Panc1 (cell line): ENCODE measurements around the gene TLE7.

Experiments
- POLR2AphosphoS5 ChIP-seq: IDR thresholded peaks from 2 replicates; pipeline ENCODE4 v1.6.1; 2012; ENCODE audit warnings: mild to moderate bottlenecking, low read depth, low read length, moderate library complexity
- REST ChIP-seq, 2 experiments: IDR thresholded peaks; 2 replicates each; pipeline ENCODE4 v1.6.1; 2011 to 2012; ENCODE audit warnings: low read depth in 2 of 2, control low read depth in 1 of 2, low read length in 1 of 2, mild to moderate bottlenecking in 1 of 2, moderate library complexity in 1 of 2; ENCODE audit not compliant: insufficient read depth in 1 of 2
- SIN3A ChIP-seq: IDR thresholded peaks from 2 replicates; pipeline ENCODE4 v1.6.1; 2012; ENCODE audit warnings: low read depth, mild to moderate bottlenecking, low read length, moderate library complexity, borderline replicate concordance; ENCODE audit not compliant: insufficient read depth
- TCF7L2 ChIP-seq: IDR thresholded peaks from 2 replicates; pipeline ENCODE4 v1.6.1; 2011; ENCODE audit warnings: mild to moderate bottlenecking, low read depth, low read length, inconsistent platforms
- TF ChIP-seq, protein P1 (sequence below): fragments of 450-650 bp; IDR thresholded peaks from 2 replicates; pipeline ENCODE4 v1.5.1; 2017; ENCODE audit warnings: mild to moderate bottlenecking

DNA sequence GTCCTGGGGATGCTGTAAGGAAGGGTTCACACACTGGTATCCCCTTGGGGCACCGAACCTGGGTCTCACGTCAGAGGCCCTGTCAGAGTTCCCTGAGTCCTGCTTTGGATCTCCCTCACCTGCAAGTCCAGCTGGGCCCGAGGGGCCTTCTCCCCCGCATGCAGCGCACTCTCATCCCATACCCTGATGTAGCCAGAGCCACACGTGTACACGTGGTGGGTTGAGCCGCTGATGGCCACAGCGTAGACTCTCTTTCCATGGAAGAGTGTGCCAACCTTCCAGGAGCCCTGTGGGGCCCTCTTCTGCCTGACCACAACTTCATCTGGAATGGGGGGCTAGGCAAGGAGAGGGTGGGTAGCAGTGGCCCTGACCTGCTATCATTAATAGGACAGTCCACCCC lies 9.9 kb downstream of the TLE7 start:
- TF ChIP-seq, protein P1, sequence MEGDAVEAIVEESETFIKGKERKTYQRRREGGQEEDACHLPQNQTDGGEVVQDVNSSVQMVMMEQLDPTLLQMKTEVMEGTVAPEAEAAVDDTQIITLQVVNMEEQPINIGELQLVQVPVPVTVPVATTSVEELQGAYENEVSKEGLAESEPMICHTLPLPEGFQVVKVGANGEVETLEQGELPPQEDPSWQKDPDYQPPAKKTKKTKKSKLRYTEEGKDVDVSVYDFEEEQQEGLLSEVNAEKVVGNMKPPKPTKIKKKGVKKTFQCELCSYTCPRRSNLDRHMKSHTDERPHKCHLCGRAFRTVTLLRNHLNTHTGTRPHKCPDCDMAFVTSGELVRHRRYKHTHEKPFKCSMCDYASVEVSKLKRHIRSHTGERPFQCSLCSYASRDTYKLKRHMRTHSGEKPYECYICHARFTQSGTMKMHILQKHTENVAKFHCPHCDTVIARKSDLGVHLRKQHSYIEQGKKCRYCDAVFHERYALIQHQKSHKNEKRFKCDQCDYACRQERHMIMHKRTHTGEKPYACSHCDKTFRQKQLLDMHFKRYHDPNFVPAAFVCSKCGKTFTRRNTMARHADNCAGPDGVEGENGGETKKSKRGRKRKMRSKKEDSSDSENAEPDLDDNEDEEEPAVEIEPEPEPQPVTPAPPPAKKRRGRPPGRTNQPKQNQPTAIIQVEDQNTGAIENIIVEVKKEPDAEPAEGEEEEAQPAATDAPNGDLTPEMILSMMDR: no peak
- no peak for TF ChIP-seq POLR2AphosphoS5
- TF ChIP-seq REST (IDR thresholded peaks at IDR 0.05; ENCODE audit: insufficient read depth in 1 of 2, low read depth in 2 of 2, low read length in 1 of 2): no peak
- TF ChIP-seq SIN3A: no peak
- TF ChIP-seq TCF7L2: no peak
